Upper lobe of right lung (tissue), 1 donor: Measurements from ENCODE around the gene NMRAL1. TPM values are rescaled to one million over a fixed set of nuclear protein-coding genes. Genes with fewer than 3 reads are reported as not detected.

Source experiments
- ATAC-seq: fragments of 200-7000 bp; cut with Tn5 transposase; one replicate; pipeline ENCODE4 v1.9.1; 2020; ENCODE audit warnings: mild to moderate bottlenecking, moderate library complexity
- DNase-seq: peaks from one replicate; pipeline ENCODE4 v3.0.0-alpha.2; 2020
- H3K27ac ChIP-seq: fragments of 200-600 bp; one replicate; pipeline ENCODE4 v1.8.0; 2022
- H3K27me3 ChIP-seq: fragments of 200-600 bp; one replicate; pipeline ENCODE4 v1.8.0; 2022; ENCODE audit warnings: mild to moderate bottlenecking
- H3K36me3 ChIP-seq: fragments of 200-600 bp; one replicate; pipeline ENCODE4 v1.8.0; 2022
- H3K4me1 ChIP-seq: fragments of 200-600 bp; one replicate; pipeline ENCODE4 v1.8.0; 2022
- H3K4me3 ChIP-seq: fragments of 200-600 bp; one replicate; pipeline ENCODE4 v1.8.0; 2022; ENCODE audit warnings: mild to moderate bottlenecking
- H3K9me3 ChIP-seq: fragments of 200-600 bp; one replicate; pipeline ENCODE4 v1.8.0; 2022
- intact Hi-C: fragments of 100-400 bp; cut with DNase I; formaldehyde crosslinking; loops from one replicate; pipeline ENCODE4 v1.11.0; 2022
- total RNA-seq: library from RNA; stranded (reverse); fragmentation: NEBNext Ultra II Directional; extraction: Animal tissue kit (Norgen Biotek cat#: 25700); gene quantifications from one replicate; pipeline ENCODE4 v1.2.1, GENCODE V29; 2021
- TF ChIP-seq, protein P1 (sequence below): fragments of 200-600 bp; IDR thresholded peaks from one replicate; pipeline ENCODE4 v1.8.0; 2022; ENCODE audit warnings: antibody characterized with exemption
- donor health status: DM: no; HTN: yes; CAD: no; lungs with severe emphysema.

The NMRAL1 gene
- total RNA-seq, 1 donor from 2014 or later, result 39.0 TPM

GRCh38 chr16:4454623-4455022 lies 19.8 kb downstream of the NMRAL1 start:
- Histone ChIP-seq H3K36me3 (peaks cover 77% of the 10 kb centered on the region), H3K27me3 (no peaks in the 10 kb centered on the region), H3K27ac (no peak overlapping the region), H3K4me1 (peaks cover 9% of the 10 kb centered on the region), H3K4me3 (no peak overlapping the region), H3K9me3 (no peaks in the 10 kb centered on the region)
- intact Hi-C loops, result no loop called here
- no peak for DNase-seq
- TF ChIP-seq, protein P1, sequence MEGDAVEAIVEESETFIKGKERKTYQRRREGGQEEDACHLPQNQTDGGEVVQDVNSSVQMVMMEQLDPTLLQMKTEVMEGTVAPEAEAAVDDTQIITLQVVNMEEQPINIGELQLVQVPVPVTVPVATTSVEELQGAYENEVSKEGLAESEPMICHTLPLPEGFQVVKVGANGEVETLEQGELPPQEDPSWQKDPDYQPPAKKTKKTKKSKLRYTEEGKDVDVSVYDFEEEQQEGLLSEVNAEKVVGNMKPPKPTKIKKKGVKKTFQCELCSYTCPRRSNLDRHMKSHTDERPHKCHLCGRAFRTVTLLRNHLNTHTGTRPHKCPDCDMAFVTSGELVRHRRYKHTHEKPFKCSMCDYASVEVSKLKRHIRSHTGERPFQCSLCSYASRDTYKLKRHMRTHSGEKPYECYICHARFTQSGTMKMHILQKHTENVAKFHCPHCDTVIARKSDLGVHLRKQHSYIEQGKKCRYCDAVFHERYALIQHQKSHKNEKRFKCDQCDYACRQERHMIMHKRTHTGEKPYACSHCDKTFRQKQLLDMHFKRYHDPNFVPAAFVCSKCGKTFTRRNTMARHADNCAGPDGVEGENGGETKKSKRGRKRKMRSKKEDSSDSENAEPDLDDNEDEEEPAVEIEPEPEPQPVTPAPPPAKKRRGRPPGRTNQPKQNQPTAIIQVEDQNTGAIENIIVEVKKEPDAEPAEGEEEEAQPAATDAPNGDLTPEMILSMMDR, result no peak
- ATAC-seq, result no peak

GRCh38 chr16:4452674-4453073 lies 21.8 kb downstream of the NMRAL1 start:
- DNase-seq, result no peak
- Histone ChIP-seq H3K36me3 (peaks cover 95% of the 10 kb centered on the region), H3K4me3 (no peak overlapping the region), H3K9me3 (no peaks in the 10 kb centered on the region), H3K4me1 (no peaks in the 10 kb centered on the region), H3K27me3 (no peaks in the 10 kb centered on the region), H3K27ac (no peak overlapping the region)
- TF ChIP-seq, protein P1, result no peak
- intact Hi-C loops, result no loop called here
- peak; percentile 7 for ATAC-seq

GRCh38 chr16:4450931-4451519 lies 23.4 kb downstream of the NMRAL1 start:
- DNase-seq (no peak), ATAC-seq (no peak)
- H3K4me3 ChIP-seq, result no peak overlapping the region
- no peaks in the 10 kb centered on the region for H3K4me1 ChIP-seq
- TF ChIP-seq, protein P1, result no peak
- intact Hi-C loops, result no loop called here
- no peak overlapping the region for H3K27ac ChIP-seq
- no peaks in the 10 kb centered on the region for H3K9me3 ChIP-seq
- no peaks in the 10 kb centered on the region for H3K27me3 ChIP-seq
- H3K36me3 ChIP-seq, result peaks cover 95% of the 10 kb centered on the region

DNA sequence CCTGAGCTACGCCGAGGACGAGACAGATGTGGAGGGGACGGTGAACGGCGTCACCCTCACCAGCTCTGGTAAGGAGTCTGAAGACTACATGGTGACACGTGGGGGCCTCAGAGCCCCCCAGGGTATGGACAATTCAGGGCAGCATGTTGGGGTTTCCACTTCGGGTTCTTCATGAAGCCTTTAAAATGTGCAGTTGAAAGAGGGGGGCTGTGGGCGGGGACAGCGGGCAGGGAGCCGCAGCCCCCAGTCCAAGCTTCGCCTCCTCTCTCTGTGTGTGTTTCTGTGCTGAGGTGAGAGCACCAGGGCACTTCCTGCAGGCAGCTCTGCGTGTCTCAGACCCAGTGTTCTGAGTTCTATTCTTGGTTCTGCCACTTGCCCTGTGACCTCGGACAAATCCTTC lies 24.0 kb downstream of the NMRAL1 start:
- Histone ChIP-seq H3K27ac (no peak overlapping the region), H3K9me3 (no peaks in the 10 kb centered on the region), H3K4me1 (no peaks in the 10 kb centered on the region), H3K4me3 (no peak overlapping the region), H3K27me3 (no peaks in the 10 kb centered on the region), H3K36me3 (peaks cover 95% of the 10 kb centered on the region)
- intact Hi-C loops, result no loop called here
- DNase-seq, result no peak
- ATAC-seq, result no peak
- TF ChIP-seq, protein P1, result no peak

- peaks cover 99% of the 10 kb centered on the region for H3K36me3 ChIP-seq
- H3K4me3 ChIP-seq, result no peak overlapping the region
- H3K27me3 ChIP-seq, result no peaks in the 10 kb centered on the region
- ATAC-seq (no peak), DNase-seq (no peak)
- no peaks in the 10 kb centered on the region for H3K4me1 ChIP-seq
- TF ChIP-seq, protein P1, result no peak
- H3K9me3 ChIP-seq, result no peaks in the 10 kb centered on the region
- no peak overlapping the region for H3K27ac ChIP-seq
- intact Hi-C loops, result no loop called here
These were observed 30.4 kb downstream of the NMRAL1 start for GRCh38 chr16:4443986-4444385.

- no peak for ATAC-seq
- H3K4me3 ChIP-seq, result no peak overlapping the region
- H3K36me3 ChIP-seq, result peaks cover 99% of the 10 kb centered on the region
These were observed 31.2 kb downstream of the NMRAL1 start for GRCh38 chr16:4443271-4443670.

More at GRCh38 chr16:4443271-4443670, 31.2 kb downstream of the NMRAL1 start:
- Histone ChIP-seq H3K4me1 (no peaks in the 10 kb centered on the region), H3K27me3 (no peaks in the 10 kb centered on the region), H3K9me3 (no peaks in the 10 kb centered on the region), H3K27ac (no peak overlapping the region)
- no peak for DNase-seq
- intact Hi-C loops, result no loop called here
- TF ChIP-seq, protein P1, result no peak
